ENCODE data around the gene ABLIM1.

ABLIM1 gene

DNA sequence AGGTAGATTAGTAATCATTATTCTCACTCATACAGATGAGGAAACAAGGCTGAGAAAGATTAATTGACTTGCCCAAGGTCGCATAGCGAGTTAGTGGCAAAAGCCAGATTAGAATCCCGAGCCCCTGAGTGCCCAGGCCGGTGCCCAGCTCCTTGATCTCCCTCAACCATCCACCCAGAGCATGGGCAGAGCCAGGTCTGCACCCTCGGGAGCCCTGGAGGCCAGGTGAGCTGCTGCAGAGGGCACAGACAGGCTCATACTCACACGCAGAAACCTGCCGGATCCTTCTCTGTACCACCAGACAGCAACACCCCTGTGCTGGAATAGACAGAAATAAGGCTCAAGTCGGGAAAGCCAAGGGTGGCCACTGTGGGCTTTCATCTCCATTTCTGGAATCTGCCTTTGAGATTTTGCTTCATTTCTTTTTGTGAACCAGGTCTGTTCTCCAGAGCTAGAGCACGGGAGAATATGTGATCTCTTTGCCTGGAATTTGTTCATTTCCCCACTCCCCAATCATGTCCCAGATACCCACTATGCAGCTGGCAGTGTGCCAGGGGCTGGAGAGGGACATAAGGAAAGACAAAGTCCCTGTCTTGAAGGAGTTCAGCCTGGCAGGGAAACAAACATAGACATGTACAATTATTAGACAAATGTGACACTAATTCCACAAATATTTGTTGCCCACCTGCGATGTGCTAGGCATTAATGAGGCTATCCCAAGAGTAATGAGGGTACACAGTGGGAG is 259.3 kb downstream of the ABLIM1 start:
- no peaks in the 10 kb centered on the region for H3K4me1 ChIP-seq (ENCODE audit: low read length)
- no peak for TF ChIP-seq EZH2phosphoT487 (IDR thresholded peaks at IDR 0.05; ENCODE audit: low read length)
- TF ChIP-seq, protein P1, sequence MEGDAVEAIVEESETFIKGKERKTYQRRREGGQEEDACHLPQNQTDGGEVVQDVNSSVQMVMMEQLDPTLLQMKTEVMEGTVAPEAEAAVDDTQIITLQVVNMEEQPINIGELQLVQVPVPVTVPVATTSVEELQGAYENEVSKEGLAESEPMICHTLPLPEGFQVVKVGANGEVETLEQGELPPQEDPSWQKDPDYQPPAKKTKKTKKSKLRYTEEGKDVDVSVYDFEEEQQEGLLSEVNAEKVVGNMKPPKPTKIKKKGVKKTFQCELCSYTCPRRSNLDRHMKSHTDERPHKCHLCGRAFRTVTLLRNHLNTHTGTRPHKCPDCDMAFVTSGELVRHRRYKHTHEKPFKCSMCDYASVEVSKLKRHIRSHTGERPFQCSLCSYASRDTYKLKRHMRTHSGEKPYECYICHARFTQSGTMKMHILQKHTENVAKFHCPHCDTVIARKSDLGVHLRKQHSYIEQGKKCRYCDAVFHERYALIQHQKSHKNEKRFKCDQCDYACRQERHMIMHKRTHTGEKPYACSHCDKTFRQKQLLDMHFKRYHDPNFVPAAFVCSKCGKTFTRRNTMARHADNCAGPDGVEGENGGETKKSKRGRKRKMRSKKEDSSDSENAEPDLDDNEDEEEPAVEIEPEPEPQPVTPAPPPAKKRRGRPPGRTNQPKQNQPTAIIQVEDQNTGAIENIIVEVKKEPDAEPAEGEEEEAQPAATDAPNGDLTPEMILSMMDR (IDR thresholded peaks at IDR 0.05; ENCODE audit: low read length), result no peak
- TF ChIP-seq EZH2 (optimal IDR thresholded peaks at IDR 0.05; ENCODE audit: low read depth, low read length), result no peak
- H3K36me3 ChIP-seq (replicated peaks; ENCODE audit: insufficient read depth, low read length), result no peaks in the 10 kb centered on the region
- DNase-seq, result no peak
- no peak overlapping the region for H2AFZ ChIP-seq (ENCODE audit: low read length)
- H4K20me1 ChIP-seq (ENCODE audit: insufficient read depth, low read length), result no peaks in the 10 kb centered on the region
- H3K9ac ChIP-seq (ENCODE audit: low read length), result no peak overlapping the region
- H3K4me3 ChIP-seq (ENCODE audit: low read length), result no peak overlapping the region
- H3K9me2 ChIP-seq (replicated peaks; ENCODE audit: insufficient read depth, low read length), result no peaks in the 10 kb centered on the region
- H3F3A ChIP-seq (ENCODE audit: insufficient read depth, low read length), result no peaks in the 10 kb centered on the region
- H3K79me2 ChIP-seq (ENCODE audit: low read length), result no peaks in the 10 kb centered on the region
- H3K27ac ChIP-seq (ENCODE audit: low read length), result no peak overlapping the region
- no peak overlapping the region for H3K4me2 ChIP-seq (ENCODE audit: low read depth, low read length)
- no peaks in the 10 kb centered on the region for H3K9me3 ChIP-seq (replicated peaks; ENCODE audit: insufficient read depth, low read length)
- no peaks in the 10 kb centered on the region; the same call in 1 of the 2 replicates for H3K27me3 ChIP-seq (replicated peaks; ENCODE audit: insufficient read depth, low read length)

DNA sequence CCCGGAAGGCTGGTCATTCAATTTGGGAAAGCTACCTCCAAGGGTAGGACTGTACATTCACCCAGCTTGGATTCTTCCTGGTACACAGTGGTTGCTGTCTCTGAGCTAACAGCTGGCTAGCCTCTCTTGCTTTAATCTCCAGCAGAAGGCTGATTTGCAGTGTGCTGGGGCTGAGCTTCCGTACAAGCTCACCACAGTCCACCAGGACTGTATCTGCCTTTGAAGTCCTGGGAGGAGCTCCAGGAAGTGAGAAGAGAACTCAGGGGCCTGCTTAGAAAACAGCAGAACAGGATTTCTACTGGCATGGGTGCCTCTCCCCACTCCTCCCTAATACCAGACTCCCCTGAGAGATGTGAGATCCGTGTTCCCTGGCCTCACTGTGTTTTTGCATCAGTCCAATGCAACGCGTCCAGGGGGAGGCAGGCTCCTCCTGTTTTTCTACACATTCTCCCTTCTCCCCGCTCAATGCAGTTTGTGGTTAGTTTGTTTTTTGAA is 260.4 kb downstream of the ABLIM1 start:
- Histone ChIP-seq H3K27ac (ENCODE audit: low read length) (no peak overlapping the region), H3K27me3 (replicated peaks; ENCODE audit: insufficient read depth, low read length) (no peaks in the 10 kb centered on the region), H3K79me2 (ENCODE audit: low read length) (no peaks in the 10 kb centered on the region), H3K9ac (ENCODE audit: low read length) (no peak overlapping the region), H3K9me3 (replicated peaks; ENCODE audit: insufficient read depth, low read length) (no peaks in the 10 kb centered on the region), H2AFZ (ENCODE audit: low read length) (no peak overlapping the region), H3K4me1 (ENCODE audit: low read length) (no peaks in the 10 kb centered on the region), H4K20me1 (ENCODE audit: insufficient read depth, low read length) (no peaks in the 10 kb centered on the region), H3K4me3 (ENCODE audit: low read length) (no peak overlapping the region), H3F3A (ENCODE audit: insufficient read depth, low read length) (no peaks in the 10 kb centered on the region), H3K4me2 (ENCODE audit: low read depth, low read length) (no peak overlapping the region), H3K36me3 (replicated peaks; ENCODE audit: insufficient read depth, low read length) (no peaks in the 10 kb centered on the region), H3K9me2 (replicated peaks; ENCODE audit: insufficient read depth, low read length) (no peaks in the 10 kb centered on the region)
- DNase-seq, result no peak
- no peak for TF ChIP-seq EZH2phosphoT487 (IDR thresholded peaks at IDR 0.05; ENCODE audit: low read length)
- TF ChIP-seq, protein P1 (IDR thresholded peaks at IDR 0.05; ENCODE audit: low read length), result no peak
- TF ChIP-seq EZH2 (optimal IDR thresholded peaks at IDR 0.05; ENCODE audit: low read depth, low read length), result no peak

DNA sequence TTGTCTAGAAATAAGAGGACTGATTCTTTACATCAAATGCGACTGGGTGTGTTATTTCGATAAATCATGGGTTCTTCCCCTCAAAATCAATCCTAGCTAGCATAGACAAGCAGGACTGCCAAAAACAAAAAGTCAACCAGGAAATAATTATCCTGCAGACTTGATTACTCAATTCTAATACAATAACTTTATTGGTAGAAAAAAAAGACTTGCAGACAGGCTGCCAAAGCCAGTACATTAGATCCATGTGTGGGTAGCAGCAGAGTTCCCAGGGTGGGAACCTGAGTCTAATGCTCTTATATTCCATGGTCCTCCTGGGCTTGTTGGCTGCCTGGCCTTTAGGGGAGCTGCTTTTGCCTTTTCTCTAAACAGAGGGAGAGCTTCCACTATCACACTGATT is 261.6 kb downstream of the ABLIM1 start:
- Histone ChIP-seq H3K9me3 (replicated peaks; ENCODE audit: insufficient read depth, low read length) (no peaks in the 10 kb centered on the region), H3K79me2 (ENCODE audit: low read length) (no peaks in the 10 kb centered on the region), H3K4me1 (ENCODE audit: low read length) (no peaks in the 10 kb centered on the region), H3K4me3 (ENCODE audit: low read length) (no peak overlapping the region), H3K9ac (ENCODE audit: low read length) (no peak overlapping the region), H3F3A (ENCODE audit: insufficient read depth, low read length) (no peaks in the 10 kb centered on the region), H2AFZ (ENCODE audit: low read length) (no peak overlapping the region), H3K27me3 (replicated peaks; ENCODE audit: insufficient read depth, low read length) (no peaks in the 10 kb centered on the region), H3K36me3 (replicated peaks; ENCODE audit: insufficient read depth, low read length) (no peaks in the 10 kb centered on the region), H3K9me2 (replicated peaks; ENCODE audit: insufficient read depth, low read length) (no peaks in the 10 kb centered on the region), H4K20me1 (ENCODE audit: insufficient read depth, low read length) (no peaks in the 10 kb centered on the region), H3K4me2 (ENCODE audit: low read depth, low read length) (no peak overlapping the region), H3K27ac (ENCODE audit: low read length) (no peak overlapping the region)
- TF ChIP-seq EZH2 (optimal IDR thresholded peaks at IDR 0.05; ENCODE audit: low read depth, low read length), result no peak
- TF ChIP-seq, protein P1 (IDR thresholded peaks at IDR 0.05; ENCODE audit: low read length), result no peak
- no peak for TF ChIP-seq EZH2phosphoT487 (IDR thresholded peaks at IDR 0.05; ENCODE audit: low read length)
- no peak for DNase-seq

Measured in MM.1S (cell line).